IPS-15b (cell line): ENCODE data around the gene TFEB.

Experiments used
- H3K27me3 ChIP-seq: one replicate; pipeline ENCODE4 v1.6.1; 2013; ENCODE audit warnings: low read length; ENCODE audit not compliant: control insufficient read depth, insufficient read depth
- H3K36me3 ChIP-seq: one replicate; pipeline ENCODE4 v1.6.1; 2013; ENCODE audit warnings: low read length; ENCODE audit not compliant: control insufficient read depth, insufficient read depth
- H3K4me1 ChIP-seq: one replicate; pipeline ENCODE4 v1.6.1; 2013; ENCODE audit warnings: mild to moderate bottlenecking, low read length; ENCODE audit not compliant: control insufficient read depth, insufficient read depth
- H3K4me3 ChIP-seq: one replicate; pipeline ENCODE4 v1.5.1; 2013; ENCODE audit warnings: low read depth, low read length
- H3K9ac ChIP-seq: one replicate; pipeline ENCODE4 v1.6.1; 2013; ENCODE audit warnings: low read depth, mild to moderate bottlenecking, low read length
- H3K9me3 ChIP-seq: one replicate; pipeline ENCODE4 v1.6.1; 2013; ENCODE audit warnings: mild to moderate bottlenecking, low read length; ENCODE audit not compliant: control insufficient read depth, insufficient read depth

TFEB gene

GRCh38 chr6:41724586-41725501 lies 10.6 kb downstream of the TFEB start:
- Histone ChIP-seq H3K36me3 (no peaks in the 10 kb centered on the region), H3K4me3 (no peak overlapping the region), H3K9ac (no peak overlapping the region)

GRCh38 chr6:41724228-41724580 lies 11.2 kb downstream of the TFEB start:
- Histone ChIP-seq H3K4me3 (no peak overlapping the region), H3K9me3 (no peaks in the 10 kb centered on the region), H3K27me3 (no peaks in the 10 kb centered on the region), H3K4me1 (peaks cover 9% of the 10 kb centered on the region), H3K9ac (no peak overlapping the region), H3K36me3 (no peaks in the 10 kb centered on the region)

More at GRCh38 chr6:41724586-41725501, 10.6 kb downstream of the TFEB start:
- Histone ChIP-seq H3K27me3 (no peaks in the 10 kb centered on the region), H3K4me1 (peaks cover 14% of the 10 kb centered on the region), H3K9me3 (no peaks in the 10 kb centered on the region)

GRCh38 chr6:41723530-41724227 lies 11.7 kb downstream of the TFEB start:
- Histone ChIP-seq H3K36me3 (no peaks in the 10 kb centered on the region), H3K9ac (peak overlapping the region; percentile 60), H3K27me3 (no peaks in the 10 kb centered on the region), H3K9me3 (no peaks in the 10 kb centered on the region), H3K4me3 (no peak overlapping the region), H3K4me1 (peaks cover 4% of the 10 kb centered on the region)

- Histone ChIP-seq H3K9me3 (no peaks in the 10 kb centered on the region), H3K4me1 (peaks cover 2% of the 10 kb centered on the region), H3K36me3 (no peaks in the 10 kb centered on the region), H3K9ac (peak overlapping the region; percentile 60), H3K4me3 (no peak overlapping the region), H3K27me3 (no peaks in the 10 kb centered on the region)
These were observed 12.4 kb downstream of the TFEB start for GRCh38 chr6:41722969-41723529.

GRCh38 chr6:41721414-41721813 lies 14.0 kb downstream of the TFEB start:
- Histone ChIP-seq H3K4me1 (peaks cover 2% of the 10 kb centered on the region), H3K9me3 (no peaks in the 10 kb centered on the region), H3K27me3 (no peaks in the 10 kb centered on the region), H3K36me3 (no peaks in the 10 kb centered on the region), H3K9ac (no peak overlapping the region), H3K4me3 (no peak overlapping the region)

GRCh38 chr6:41720783-41721182 lies 14.6 kb downstream of the TFEB start:
- H3K4me1 ChIP-seq, result peaks cover 2% of the 10 kb centered on the region
- no peaks in the 10 kb centered on the region for H3K36me3 ChIP-seq
- no peak overlapping the region for H3K4me3 ChIP-seq
- H3K9ac ChIP-seq, result no peak overlapping the region
- H3K27me3 ChIP-seq, result no peaks in the 10 kb centered on the region
- no peaks in the 10 kb centered on the region for H3K9me3 ChIP-seq

GRCh38 chr6:41720262-41720620 lies 15.2 kb downstream of the TFEB start:
- peaks cover 2% of the 10 kb centered on the region for H3K4me1 ChIP-seq

GRCh38 chr6:41719436-41720261 lies 15.8 kb downstream of the TFEB start:
- Histone ChIP-seq H3K4me3 (no peak overlapping the region), H3K36me3 (no peaks in the 10 kb centered on the region), H3K9ac (no peak overlapping the region), H3K4me1 (peaks cover 2% of the 10 kb centered on the region), H3K9me3 (no peaks in the 10 kb centered on the region), H3K27me3 (no peaks in the 10 kb centered on the region)

More at GRCh38 chr6:41720262-41720620, 15.2 kb downstream of the TFEB start:
- H3K9me3 ChIP-seq, result no peaks in the 10 kb centered on the region
- no peak overlapping the region for H3K9ac ChIP-seq
- H3K4me3 ChIP-seq, result no peak overlapping the region
- no peaks in the 10 kb centered on the region for H3K36me3 ChIP-seq
- H3K27me3 ChIP-seq, result no peaks in the 10 kb centered on the region

GRCh38 chr6:41718828-41719227 lies 16.6 kb downstream of the TFEB start:
- no peaks in the 10 kb centered on the region for H3K27me3 ChIP-seq
- peaks cover 2% of the 10 kb centered on the region for H3K4me1 ChIP-seq
- no peak overlapping the region for H3K9ac ChIP-seq
- H3K4me3 ChIP-seq, result no peak overlapping the region
- H3K9me3 ChIP-seq, result no peaks in the 10 kb centered on the region
- H3K36me3 ChIP-seq, result no peaks in the 10 kb centered on the region

- no peaks in the 10 kb centered on the region for H3K9me3 ChIP-seq
- H3K27me3 ChIP-seq, result no peaks in the 10 kb centered on the region
- H3K36me3 ChIP-seq, result no peaks in the 10 kb centered on the region
- H3K4me1 ChIP-seq, result peaks cover 2% of the 10 kb centered on the region
- H3K4me3 ChIP-seq, result no peak overlapping the region
- H3K9ac ChIP-seq, result no peak overlapping the region
These were observed 18.0 kb downstream of the TFEB start for GRCh38 chr6:41717392-41717736.
